Nephron progenitor cell (in vitro differentiated cells): ENCODE measurements around the gene KRTAP6-2.

Experiments
- DNase-seq: peaks from one replicate; pipeline ENCODE4 v3.0.0; 2021
- H3K27ac Mint-ChIP-seq: 2 replicates; pipeline ENCODE4 v1.8.0; 2021; ENCODE audit warnings: mild to moderate bottlenecking, moderate library complexity, mixed read lengths
- H3K27me3 Mint-ChIP-seq: 2 replicates; pipeline ENCODE4 v1.8.0; 2021; ENCODE audit warnings: mild to moderate bottlenecking, low read depth, mixed read lengths; ENCODE audit not compliant: poor library complexity
- H3K36me3 Mint-ChIP-seq: 2 replicates; pipeline ENCODE4 v1.8.0; 2021; ENCODE audit warnings: low read depth, mixed read lengths
- H3K4me1 Mint-ChIP-seq: 2 replicates; pipeline ENCODE4 v1.8.0; 2021; ENCODE audit warnings: mixed read lengths
- H3K4me3 Mint-ChIP-seq: 2 replicates; pipeline ENCODE4 v1.8.0; 2021; ENCODE audit warnings: mild to moderate bottlenecking, moderate library complexity, mixed read lengths
- H3K9me3 Mint-ChIP-seq: 2 replicates; pipeline ENCODE4 v1.8.0; 2021; ENCODE audit warnings: mild to moderate bottlenecking, moderate library complexity, mixed read lengths
- TF ChIP-seq, protein P1 (sequence below): fragments of 200-600 bp; sonication (generic); IDR thresholded peaks from 2 replicates; pipeline ENCODE4 v1.5.0; 2021; ENCODE audit warnings: antibody characterized with exemption

Gene KRTAP6-2

DNA sequence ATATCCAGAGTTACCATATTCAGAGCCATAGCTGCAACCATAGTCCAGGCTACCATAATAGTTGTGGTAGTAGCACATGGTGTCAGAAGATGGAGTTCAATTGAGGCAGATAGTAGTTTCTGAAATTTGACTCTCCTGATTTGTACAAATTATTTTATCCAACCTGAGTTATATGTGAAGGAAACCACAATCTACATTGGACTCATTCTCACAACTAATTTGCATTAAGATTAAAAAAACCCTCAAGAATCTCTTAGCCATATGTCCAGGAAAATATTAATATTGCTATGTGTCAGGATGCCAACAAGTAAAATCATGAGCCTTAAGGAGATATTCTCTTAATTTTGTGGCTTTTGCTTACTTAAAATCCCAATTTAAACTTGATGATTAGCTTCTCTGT is 8.4 kb downstream of the KRTAP6-2 start, which contains the start of gene KRTAP22-2:
KRTAP22-2 (minus strand) TSS at position 101 of the 400 bp plus-strand sequence.
- Mint-ChIP-seq H3K36me3 (no peaks in the 10 kb centered on the region), H3K4me1 (no peaks in the 10 kb centered on the region), H3K27ac (no peak within 1 kb of the TSS), H3K4me3 (no peak within 1 kb of the TSS), H3K9me3 (no peaks in the 10 kb centered on the region), H3K27me3 (peaks cover 3% of the 10 kb centered on the region)
- DNase-seq: no peak
- TF ChIP-seq, protein P1, sequence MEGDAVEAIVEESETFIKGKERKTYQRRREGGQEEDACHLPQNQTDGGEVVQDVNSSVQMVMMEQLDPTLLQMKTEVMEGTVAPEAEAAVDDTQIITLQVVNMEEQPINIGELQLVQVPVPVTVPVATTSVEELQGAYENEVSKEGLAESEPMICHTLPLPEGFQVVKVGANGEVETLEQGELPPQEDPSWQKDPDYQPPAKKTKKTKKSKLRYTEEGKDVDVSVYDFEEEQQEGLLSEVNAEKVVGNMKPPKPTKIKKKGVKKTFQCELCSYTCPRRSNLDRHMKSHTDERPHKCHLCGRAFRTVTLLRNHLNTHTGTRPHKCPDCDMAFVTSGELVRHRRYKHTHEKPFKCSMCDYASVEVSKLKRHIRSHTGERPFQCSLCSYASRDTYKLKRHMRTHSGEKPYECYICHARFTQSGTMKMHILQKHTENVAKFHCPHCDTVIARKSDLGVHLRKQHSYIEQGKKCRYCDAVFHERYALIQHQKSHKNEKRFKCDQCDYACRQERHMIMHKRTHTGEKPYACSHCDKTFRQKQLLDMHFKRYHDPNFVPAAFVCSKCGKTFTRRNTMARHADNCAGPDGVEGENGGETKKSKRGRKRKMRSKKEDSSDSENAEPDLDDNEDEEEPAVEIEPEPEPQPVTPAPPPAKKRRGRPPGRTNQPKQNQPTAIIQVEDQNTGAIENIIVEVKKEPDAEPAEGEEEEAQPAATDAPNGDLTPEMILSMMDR: no peak

DNA sequence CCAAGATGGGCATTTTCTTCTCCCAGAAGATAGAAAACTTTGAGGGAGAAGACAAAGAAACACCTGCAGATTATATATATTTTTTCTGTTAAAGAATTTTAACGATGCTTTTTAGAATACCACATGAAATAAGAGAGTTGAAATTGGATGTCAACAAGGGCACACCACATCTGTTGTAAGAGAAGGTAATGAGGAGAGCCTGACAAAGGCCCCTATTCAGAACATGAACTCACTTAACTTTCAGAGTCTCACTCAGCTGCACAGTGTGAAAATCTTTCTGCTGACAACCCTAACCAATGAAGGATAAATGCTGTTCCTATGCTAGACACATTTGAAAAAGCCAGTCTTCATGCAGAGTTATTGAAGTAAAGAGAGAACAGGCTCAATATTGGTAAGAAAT is 15.8 kb downstream of the KRTAP6-2 start:
- no peak overlapping the region for H3K4me3 Mint-ChIP-seq
- no peak overlapping the region for H3K27ac Mint-ChIP-seq
- DNase-seq: no peak
- no peaks in the 10 kb centered on the region for H3K27me3 Mint-ChIP-seq
- TF ChIP-seq, protein P1: no peak
- H3K9me3 Mint-ChIP-seq: peaks cover 7% of the 10 kb centered on the region
- no peaks in the 10 kb centered on the region for H3K4me1 Mint-ChIP-seq
- H3K36me3 Mint-ChIP-seq: no peaks in the 10 kb centered on the region

DNA sequence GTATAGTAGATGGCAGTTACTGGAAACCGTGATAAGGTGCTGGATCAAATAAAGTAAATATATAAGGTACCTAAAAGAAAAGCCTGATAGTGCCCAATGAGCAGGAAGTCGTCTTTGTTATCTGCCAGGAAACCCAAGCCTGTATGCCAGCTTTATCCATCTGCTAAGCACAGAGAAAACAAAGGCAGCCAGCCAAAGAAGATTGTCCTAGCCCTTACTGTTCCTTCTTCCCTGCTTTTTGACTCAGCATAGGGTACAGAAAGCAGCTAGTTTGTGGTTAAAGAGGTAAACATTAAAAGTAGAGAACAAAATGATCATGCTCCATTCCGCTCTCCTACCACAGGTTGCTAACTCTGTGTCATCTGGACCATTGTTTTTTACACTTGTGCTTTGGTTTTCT is 18.6 kb downstream of the KRTAP6-2 start:
- Mint-ChIP-seq H3K4me1 (no peaks in the 10 kb centered on the region), H3K36me3 (no peaks in the 10 kb centered on the region), H3K9me3 (peaks cover 7% of the 10 kb centered on the region), H3K4me3 (no peak overlapping the region), H3K27me3 (no peaks in the 10 kb centered on the region), H3K27ac (no peak overlapping the region)
- no peak for DNase-seq
- TF ChIP-seq, protein P1: no peak

DNA sequence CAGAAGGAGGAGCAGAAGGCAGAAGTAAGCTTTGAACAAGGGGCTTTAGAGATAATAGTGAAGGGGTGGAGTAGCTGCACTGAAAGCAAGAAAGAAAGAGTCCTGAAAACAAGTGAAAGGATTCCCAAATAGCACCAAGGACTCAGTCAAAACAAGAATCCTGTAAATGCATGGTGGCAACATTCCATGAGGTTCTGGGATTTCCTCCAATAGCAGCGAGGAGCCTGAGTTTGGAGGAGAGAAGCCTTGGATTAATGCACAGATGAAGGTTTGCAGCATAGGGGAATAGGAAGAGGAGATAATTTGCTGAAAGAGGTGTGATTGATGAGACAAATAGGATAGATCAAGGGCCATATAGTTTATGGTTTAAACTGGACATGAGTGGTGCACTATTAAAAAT is 19.4 kb downstream of the KRTAP6-2 start:
- Mint-ChIP-seq H3K36me3 (no peaks in the 10 kb centered on the region), H3K9me3 (peaks cover 4% of the 10 kb centered on the region), H3K27me3 (no peaks in the 10 kb centered on the region), H3K27ac (no peak overlapping the region), H3K4me3 (no peak overlapping the region), H3K4me1 (no peaks in the 10 kb centered on the region)
- TF ChIP-seq, protein P1: no peak
- DNase-seq: no peak

DNA sequence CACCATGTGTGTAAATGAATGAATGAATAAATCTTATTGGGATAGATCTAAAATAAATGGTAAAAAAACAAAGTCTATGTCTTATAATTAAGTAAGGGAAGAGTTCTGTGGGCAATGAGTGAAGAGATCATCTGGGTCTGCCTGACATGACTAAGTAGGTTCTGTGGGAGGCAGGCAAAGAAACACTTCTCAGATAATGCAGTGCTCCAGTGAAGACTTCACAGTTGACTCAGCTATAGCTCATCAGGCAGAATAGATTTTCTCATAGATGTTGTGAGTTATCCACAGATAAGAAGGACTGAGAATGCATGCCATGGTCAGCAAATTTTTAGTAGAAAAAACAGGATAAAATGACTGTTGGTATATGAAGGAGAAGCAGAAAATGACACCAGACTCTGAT is 20.9 kb downstream of the KRTAP6-2 start:
- H3K27ac Mint-ChIP-seq: no peak overlapping the region
- H3K4me1 Mint-ChIP-seq: no peaks in the 10 kb centered on the region
- no peaks in the 10 kb centered on the region for H3K27me3 Mint-ChIP-seq
- TF ChIP-seq, protein P1: no peak
- no peaks in the 10 kb centered on the region for H3K9me3 Mint-ChIP-seq
- DNase-seq: no peak
- H3K4me3 Mint-ChIP-seq: no peak overlapping the region
- no peaks in the 10 kb centered on the region for H3K36me3 Mint-ChIP-seq

DNA sequence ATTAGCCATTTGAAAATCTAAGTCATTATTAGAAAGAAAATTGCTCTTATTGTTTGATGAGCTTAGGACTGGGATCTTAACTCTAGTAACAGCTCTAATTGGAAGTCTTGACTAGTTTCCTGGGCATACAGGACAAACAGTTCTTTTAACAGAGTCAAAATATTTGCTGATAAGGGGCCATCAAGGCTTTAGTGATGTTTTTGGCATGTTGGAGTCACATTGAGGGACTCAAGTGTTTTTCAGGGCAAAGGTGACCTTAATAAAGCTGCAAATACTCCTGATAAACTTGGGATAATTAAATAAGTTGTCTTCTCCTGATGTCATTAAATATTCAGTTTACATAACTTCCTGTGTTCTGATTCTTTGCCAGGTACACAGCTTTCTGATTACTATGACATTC is 31.1 kb downstream of the KRTAP6-2 start:
- H3K9me3 Mint-ChIP-seq: peaks cover 4% of the 10 kb centered on the region
- no peak for DNase-seq
- H3K36me3 Mint-ChIP-seq: no peaks in the 10 kb centered on the region
- H3K27me3 Mint-ChIP-seq: no peaks in the 10 kb centered on the region
- H3K27ac Mint-ChIP-seq: no peak overlapping the region
- H3K4me1 Mint-ChIP-seq: no peaks in the 10 kb centered on the region
- TF ChIP-seq, protein P1: no peak
- no peak overlapping the region for H3K4me3 Mint-ChIP-seq
